Endothelial cell of umbilical vein (primary cell): ENCODE measurements around the gene PIGO. TPM values are rescaled to one million over a fixed set of nuclear protein-coding genes. Genes with fewer than 3 reads are reported as not detected.

Experiments
- BruUV-seq: library from RNA; stranded (reverse); fragments of 400-500 nt; replicated peaks from 2 replicates; lab custom pipeline; 2021; lab: Mats Ljungman, UMichigan
- CTCF ChIA-PET: fragments of 300-600, 350-600 bp; sonication (Branson Sonifier 250); formaldehyde crosslinking; loops from one replicate; lab custom pipeline; 2021; ENCODE audit warnings: antibody characterized with exemption, inconsistent platforms; lab: Charles Lee
- POLR2A ChIA-PET: fragments of 300-600, 350-600 bp; sonication (Branson Sonifier 250); formaldehyde crosslinking; loops from one replicate; lab custom pipeline; 2021; ENCODE audit warnings: antibody characterized with exemption, inconsistent platforms; lab: Charles Lee
- DNase-seq: peaks from one replicate; pipeline ENCODE4 v3.0.0-alpha.2; 2011; ENCODE audit warnings: low read depth, low spot score
- FAIRE-seq: peaks from 2 replicates; lab custom pipeline; 2011; peaks lifted over from hg19 to GRCh38; lab: Jason Lieb, UNC
- H2AFZ ChIP-seq: 2 replicates; pipeline ENCODE4 v1.6.0; 2012; ENCODE audit warnings: low read depth, low read length, control low read depth, inconsistent platforms
- H3K27ac ChIP-seq: 2 replicates; pipeline ENCODE4 v1.5.1; 2011; ENCODE audit warnings: low read depth, mild to moderate bottlenecking, control low read depth, low read length, moderate library complexity; ENCODE audit not compliant: insufficient read depth
- H3K27me3 ChIP-seq, 2 experiments: 2 replicates each; pipeline versions ENCODE4 v1.6.0 to v1.6.1; 2011; ENCODE audit warnings: low read length in 2 of 2, mixed read lengths in 1 of 2; ENCODE audit not compliant: control insufficient read depth in 2 of 2, insufficient read depth in 2 of 2
- H3K36me3 ChIP-seq, 2 experiments: 2 replicates in 1 of 2; 3 replicates in 1 of 2; pipeline ENCODE4 v1.5.1; 2011; ENCODE audit warnings: low read length in 2 of 2, mild to moderate bottlenecking in 1 of 2, moderate library complexity in 1 of 2; ENCODE audit not compliant: control insufficient read depth in 2 of 2, insufficient read depth in 2 of 2; ENCODE audit errors: extremely low read depth in 1 of 2
- H3K4me1 ChIP-seq: 3 replicates; pipeline ENCODE4 v1.5.1; 2011; ENCODE audit warnings: mild to moderate bottlenecking, low read length; ENCODE audit not compliant: control insufficient read depth, insufficient read depth; ENCODE audit errors: extremely low read depth
- H3K4me2 ChIP-seq: 2 replicates; pipeline ENCODE4 v1.6.1; 2011; ENCODE audit warnings: low read length, control low read depth, mixed read lengths; ENCODE audit not compliant: insufficient read depth
- H3K4me3 ChIP-seq, 3 experiments: fragments of 200-600 bp in 1 of 3; sonication (generic), shearing (Covaris generic) in 1 of 3; replicated peaks in 1 of 3; 2 replicates each; pipeline ENCODE4 v1.5.1; 2011 to 2016; ENCODE audit warnings: control low read depth in 3 of 3, low read length in 3 of 3, mild to moderate bottlenecking in 2 of 3, inconsistent platforms in 1 of 3, low read depth in 1 of 3, moderate library complexity in 1 of 3; ENCODE audit not compliant: insufficient read depth in 1 of 3
- H3K79me2 ChIP-seq: 2 replicates; pipeline ENCODE4 v1.6.0; 2012; ENCODE audit warnings: low read length, inconsistent platforms; ENCODE audit not compliant: control insufficient read depth, insufficient read depth
- H3K9ac ChIP-seq: replicated peaks from 2 replicates; pipeline ENCODE3; 2011; ENCODE audit warnings: low read length, control low read depth; ENCODE audit not compliant: insufficient read depth; ENCODE audit errors: extremely low read depth
- H3K9me1 ChIP-seq: replicated peaks from 3 replicates; pipeline ENCODE4 v1.6.0; 2011; ENCODE audit warnings: mild to moderate bottlenecking, low read length; ENCODE audit not compliant: control insufficient read depth, insufficient read depth; ENCODE audit errors: extremely low read depth
- H3K9me3 ChIP-seq: replicated peaks from 2 replicates; pipeline ENCODE4 v1.5.1; 2012; ENCODE audit warnings: low read length, inconsistent platforms; ENCODE audit not compliant: control insufficient read depth, insufficient read depth
- H4K20me1 ChIP-seq: replicated peaks from 2 replicates; pipeline ENCODE3; 2011; ENCODE audit warnings: mild to moderate bottlenecking, low read length; ENCODE audit not compliant: control insufficient read depth, insufficient read depth; ENCODE audit errors: extremely low read depth
- CTCF ChIP-seq, 2 donors: IDR thresholded peaks; 1 replicate in 1 of 2; 2 replicates in 1 of 2; pipeline ENCODE4 v1.5.1; 2011; ENCODE audit warnings: low read length in 2 of 2, mild to moderate bottlenecking in 2 of 2, moderate library complexity in 2 of 2, control low read depth in 1 of 2, inconsistent platforms in 1 of 2, low read depth in 1 of 2; ENCODE audit not compliant: insufficient read depth in 1 of 2; ENCODE audit errors: extremely low read depth in 1 of 2
- EZH2 ChIP-seq: IDR thresholded peaks from 2 replicates; pipeline ENCODE4 v1.6.1; 2012; ENCODE audit warnings: borderline replicate concordance, low read depth, mild to moderate bottlenecking, moderate library complexity, low read length, inconsistent platforms; ENCODE audit not compliant: severe bottlenecking
- FOS ChIP-seq: IDR thresholded peaks from 2 replicates; pipeline ENCODE4 v1.6.1; 2011; ENCODE audit warnings: mild to moderate bottlenecking, low read length, moderate library complexity, borderline replicate concordance; ENCODE audit not compliant: insufficient read depth
- GATA2 ChIP-seq: IDR thresholded peaks from 2 replicates; pipeline ENCODE4 v1.7.0; 2011; ENCODE audit warnings: low read depth, mild to moderate bottlenecking, moderate library complexity, mixed read lengths, low read length; ENCODE audit not compliant: insufficient read length, insufficient read depth
- MAX ChIP-seq: IDR thresholded peaks from 2 replicates; pipeline ENCODE4 v1.6.1; 2011; ENCODE audit not compliant: insufficient read depth, insufficient read length
- MYC ChIP-seq: IDR thresholded peaks from one replicate; pipeline ENCODE4 v1.6.1; 2011; ENCODE audit warnings: mild to moderate bottlenecking, low read depth, low read length
- POLR2A ChIP-seq: IDR thresholded peaks from 2 replicates; pipeline ENCODE4 v1.6.1; 2012; ENCODE audit warnings: low read depth, mild to moderate bottlenecking, control low read depth, low read length
- POLR2AphosphoS5 ChIP-seq: IDR thresholded peaks from 2 replicates; pipeline ENCODE4 v1.6.1; 2012; ENCODE audit warnings: low read depth, mild to moderate bottlenecking, control low read depth, low read length, moderate library complexity; ENCODE audit not compliant: insufficient read depth
- dilution Hi-C: fragments of 300-500 bp; cut with MboI; formaldehyde crosslinking; loops from one replicate; pipeline ENCODE4 v1.15.0; 2019; ENCODE audit warnings: low sequenced_read_pairs; ENCODE audit not compliant: extremely low pct_ligation_motif_present
- intact Hi-C: fragments of 100-400 bp; cut with micrococcal nuclease; formaldehyde crosslinking; loops from one replicate; pipeline ENCODE4 v1.10.0; 2022
- polyA plus RNA-seq, 4 experiments: library from polyadenylated mRNA; depleted of rRNA in 3 of 4; stranded (reverse) in 3 of 4; unstranded in 1 of 4; fragments of >200 nt; gene quantifications; 2 replicates each; pipeline versions ENCODE4 v1.2.1 to v1.2.3, GENCODE V29; 2011 to 2012; ENCODE audit warnings: missing spikeins in 1 of 4
- total RNA-seq: library from RNA; stranded (reverse); gene quantifications from 2 replicates; pipeline ENCODE4 v1.2.3, GENCODE V29; 2021

The PIGO gene
- total and polyA plus RNA-seq, 2 donors (not counting 3 experiments of a cell fraction or from before 2014, with no cell fraction given), result 23.5 to 27.3 TPM

GRCh38 chr9:35091536-35091935 is 4.9 kb downstream of the PIGO start:
- ChIA-PET CTCF (interaction anchor here (1.2 to 2.4 kb wide), 3 partner anchors 41 to 192 kb away, joined by 3 to 12 read pairs (median 5); no protein-coding TSS in a partner anchor), POLR2A (interaction anchor here (1.4 kb wide), 1 partner anchor 12 kb away, joined by 3 read pairs; the partner anchor contains the start of gene STOML2)
- H2AFZ ChIP-seq, result no peak overlapping the region
- no peak overlapping the region for H3K4me3 ChIP-seq
- H3K27ac ChIP-seq, result no peak overlapping the region
- H3K4me2 ChIP-seq, result no peak overlapping the region
- H3K79me2 ChIP-seq, result no peaks in the 10 kb centered on the region
- DNase-seq, result no peak
- no TSS peak for BruUV-seq
- peaks cover 2% of the 10 kb centered on the region for H3K4me1 ChIP-seq
- FAIRE-seq, result no peak
- no peaks in the 10 kb centered on the region for H3K9me1 ChIP-seq
- intact Hi-C loops (no loop called here), dilution Hi-C loops (no loop called here)
- H3K9ac ChIP-seq, result no peak overlapping the region
- no peaks in the 10 kb centered on the region for H3K27me3 ChIP-seq
- no peak for TF ChIP-seq POLR2A
- no peak for TF ChIP-seq EZH2
- TF ChIP-seq POLR2AphosphoS5, result no peak
- TF ChIP-seq MYC, result no peak
- TF ChIP-seq FOS, result no peak
- TF ChIP-seq MAX, result no peak
- TF ChIP-seq GATA2, result no peak
- TF ChIP-seq CTCF (IDR thresholded peaks at IDR 0.05; ENCODE audit: extremely low read depth in 1 of 2, insufficient read depth in 1 of 2, low read depth in 1 of 2, low read length in 2 of 2), result no peak
- no peaks in the 10 kb centered on the region for H3K9me3 ChIP-seq
- peaks cover 2 to 25% of the 10 kb centered on the region in 2 experiments for H3K36me3 ChIP-seq
- no peaks in the 10 kb centered on the region for H4K20me1 ChIP-seq
